ENCODE measurements around the gene ADARB2.

DNA sequence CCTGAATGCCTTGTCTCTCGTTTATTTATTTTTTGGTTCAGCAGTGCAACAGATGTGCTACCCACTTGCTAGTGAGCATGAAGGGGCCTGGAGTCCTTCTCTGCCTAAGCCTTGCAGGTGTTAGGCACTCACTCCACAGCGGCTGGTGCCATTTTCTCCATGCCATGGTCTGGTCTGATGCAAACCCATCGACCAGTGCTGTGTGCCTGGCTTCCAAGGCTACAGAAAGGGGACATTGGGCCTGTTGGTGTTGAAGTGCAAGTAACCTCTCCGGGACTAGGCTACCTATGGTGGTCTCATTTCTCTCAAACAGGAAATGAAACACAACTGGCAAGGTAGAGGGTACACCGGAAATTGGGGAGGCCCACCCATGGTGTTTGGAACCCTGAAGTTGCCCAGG is 198.1 kb downstream of the ADARB2 start:
- TF ChIP-seq, protein P1, sequence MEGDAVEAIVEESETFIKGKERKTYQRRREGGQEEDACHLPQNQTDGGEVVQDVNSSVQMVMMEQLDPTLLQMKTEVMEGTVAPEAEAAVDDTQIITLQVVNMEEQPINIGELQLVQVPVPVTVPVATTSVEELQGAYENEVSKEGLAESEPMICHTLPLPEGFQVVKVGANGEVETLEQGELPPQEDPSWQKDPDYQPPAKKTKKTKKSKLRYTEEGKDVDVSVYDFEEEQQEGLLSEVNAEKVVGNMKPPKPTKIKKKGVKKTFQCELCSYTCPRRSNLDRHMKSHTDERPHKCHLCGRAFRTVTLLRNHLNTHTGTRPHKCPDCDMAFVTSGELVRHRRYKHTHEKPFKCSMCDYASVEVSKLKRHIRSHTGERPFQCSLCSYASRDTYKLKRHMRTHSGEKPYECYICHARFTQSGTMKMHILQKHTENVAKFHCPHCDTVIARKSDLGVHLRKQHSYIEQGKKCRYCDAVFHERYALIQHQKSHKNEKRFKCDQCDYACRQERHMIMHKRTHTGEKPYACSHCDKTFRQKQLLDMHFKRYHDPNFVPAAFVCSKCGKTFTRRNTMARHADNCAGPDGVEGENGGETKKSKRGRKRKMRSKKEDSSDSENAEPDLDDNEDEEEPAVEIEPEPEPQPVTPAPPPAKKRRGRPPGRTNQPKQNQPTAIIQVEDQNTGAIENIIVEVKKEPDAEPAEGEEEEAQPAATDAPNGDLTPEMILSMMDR (IDR thresholded peaks at IDR 0.05 in 2 of 3, conservative IDR thresholded peaks at IDR 0.05 in 1 of 3; ENCODE audit: control insufficient read depth in 2 of 3, extremely low read depth in 1 of 3, insufficient read depth in 1 of 3, low read depth in 3 of 3, low read length in 3 of 3), result no peak
- TF ChIP-seq ETV6 (conservative IDR thresholded peaks at IDR 0.05 in 1 of 2, IDR thresholded peaks at IDR 0.05 in 1 of 2; ENCODE audit: borderline replicate concordance in 1 of 2, low read depth in 1 of 2) (no peak), RAD21 (IDR thresholded peaks at IDR 0.05; ENCODE audit: insufficient read depth, low read depth, low read length) (no peak), SIN3A (IDR thresholded peaks at IDR 0.05; ENCODE audit: low read depth, low read length) (no peak), SUPT20H (IDR thresholded peaks at IDR 0.05; ENCODE audit: borderline replicate concordance, control insufficient read depth, low read depth, low read length) (no peak), POLR2AphosphoS5 (IDR thresholded peaks at IDR 0.05; ENCODE audit: low read length) (no peak), ELK1 (IDR thresholded peaks at IDR 0.05; ENCODE audit: low read depth, low read length) (no peak), SREBF1 (IDR thresholded peaks at IDR 0.05; ENCODE audit: low read length) (no peak), CBFB (IDR thresholded peaks at IDR 0.05; ENCODE audit: low read depth) (no peak), POLR2A (IDR thresholded peaks at IDR 0.05; ENCODE audit: low read depth, low read length) (no peak), NR2C1 (IDR thresholded peaks at IDR 0.05) (no peak), CBX3 (IDR thresholded peaks at IDR 0.05; ENCODE audit: borderline replicate concordance, low read depth) (no peak)

Data from GM12878 (cell line).